Transverse colon (tissue), 4 donors: ENCODE measurements around the gene TBX1.

Source experiments
- POLR2A ChIP-seq: fragments of 450-650 bp; IDR thresholded peaks from one replicate; pipeline ENCODE4 v1.6.1; 2016; ENCODE audit warnings: antibody characterized with exemption, mild to moderate bottlenecking, moderate library complexity
- POLR2AphosphoS5 ChIP-seq, 3 donors: sonication (generic); formaldehyde crosslinking; IDR thresholded peaks; one replicate each; pipeline ENCODE4 v1.6.1; 2016; ENCODE audit warnings: antibody characterized with exemption in 3 of 3
- TF ChIP-seq, protein P1 (sequence below), 5 experiments: fragments of 200-600 bp in 3 of 5; fragments of 450-650 bp in 2 of 5; sonication (generic) in 3 of 5; IDR thresholded peaks; 1 replicate in 2 of 5; 2 replicates in 3 of 5; pipeline ENCODE4 v1.5.1; 2016 to 2017; ENCODE audit warnings: antibody characterized with exemption in 5 of 5, inconsistent platforms in 3 of 5, mild to moderate bottlenecking in 2 of 5, moderate library complexity in 1 of 5

DNA sequence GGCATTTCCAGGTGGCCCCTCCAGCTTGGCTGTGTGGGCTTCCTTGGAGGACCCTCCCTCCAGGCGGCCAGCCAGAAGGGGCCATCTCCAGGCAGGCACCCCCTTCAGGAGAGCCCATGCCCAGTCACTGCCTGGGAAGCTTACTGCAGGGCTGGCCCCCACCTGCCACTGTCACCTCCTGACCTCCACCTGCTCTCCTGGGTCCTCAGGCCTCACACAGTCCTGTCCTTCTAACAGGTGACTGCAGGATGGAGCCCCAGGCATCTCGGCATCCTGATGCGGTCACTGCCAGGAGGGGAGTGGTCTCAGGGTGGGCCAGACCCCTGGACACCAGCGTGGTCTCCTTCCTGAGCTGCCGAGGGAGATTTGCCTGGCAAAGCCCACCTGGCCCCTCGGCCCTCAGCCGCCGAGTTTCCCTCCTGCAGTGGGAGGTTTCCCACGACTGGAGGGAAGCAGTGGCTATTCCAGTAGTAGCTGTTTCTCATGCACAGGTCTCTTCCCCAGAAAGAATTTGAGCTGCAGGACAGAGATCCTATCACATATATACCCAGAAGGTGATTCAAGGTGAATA is 13.0 kb downstream of the TBX1 start:
- TF ChIP-seq, protein P1, sequence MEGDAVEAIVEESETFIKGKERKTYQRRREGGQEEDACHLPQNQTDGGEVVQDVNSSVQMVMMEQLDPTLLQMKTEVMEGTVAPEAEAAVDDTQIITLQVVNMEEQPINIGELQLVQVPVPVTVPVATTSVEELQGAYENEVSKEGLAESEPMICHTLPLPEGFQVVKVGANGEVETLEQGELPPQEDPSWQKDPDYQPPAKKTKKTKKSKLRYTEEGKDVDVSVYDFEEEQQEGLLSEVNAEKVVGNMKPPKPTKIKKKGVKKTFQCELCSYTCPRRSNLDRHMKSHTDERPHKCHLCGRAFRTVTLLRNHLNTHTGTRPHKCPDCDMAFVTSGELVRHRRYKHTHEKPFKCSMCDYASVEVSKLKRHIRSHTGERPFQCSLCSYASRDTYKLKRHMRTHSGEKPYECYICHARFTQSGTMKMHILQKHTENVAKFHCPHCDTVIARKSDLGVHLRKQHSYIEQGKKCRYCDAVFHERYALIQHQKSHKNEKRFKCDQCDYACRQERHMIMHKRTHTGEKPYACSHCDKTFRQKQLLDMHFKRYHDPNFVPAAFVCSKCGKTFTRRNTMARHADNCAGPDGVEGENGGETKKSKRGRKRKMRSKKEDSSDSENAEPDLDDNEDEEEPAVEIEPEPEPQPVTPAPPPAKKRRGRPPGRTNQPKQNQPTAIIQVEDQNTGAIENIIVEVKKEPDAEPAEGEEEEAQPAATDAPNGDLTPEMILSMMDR (IDR thresholded peaks at IDR 0.05): no peak
- no peak for TF ChIP-seq POLR2A
- no peak for TF ChIP-seq POLR2AphosphoS5 (IDR thresholded peaks at IDR 0.05)
